Measurements from ENCODE around the gene ABR. TPM values are rescaled to one million over a fixed set of nuclear protein-coding genes. Genes with fewer than 3 reads are reported as not detected.
"Not testable (repeated sequence)": the region's sequence is repeated elsewhere in the genome, so short reads cannot be mapped to it uniquely, and the experiment has no call there.

The ABR gene
- total RNA-seq, 1 experiment from 2014 or later, result 35.4 TPM

- BruUV-seq (replicated peaks), result no TSS peak
- no peaks in the 10 kb centered on the region for H4K20me1 ChIP-seq (ENCODE audit: low read length)
- H3K27me3 ChIP-seq (ENCODE audit: low read length), result no peaks in the 10 kb centered on the region
- no peaks in the 10 kb centered on the region for H3K36me3 ChIP-seq (ENCODE audit: low read depth, low read length)
- H2AFZ ChIP-seq (ENCODE audit: low read length), result no peak overlapping the region
- H3K79me2 ChIP-seq (ENCODE audit: low read length), result no peaks in the 10 kb centered on the region
- no peak overlapping the region for H3K4me2 ChIP-seq (ENCODE audit: low read length)
- H3K9ac ChIP-seq (ENCODE audit: low read length), result no peak overlapping the region
- no peaks in the 10 kb centered on the region for H3K9me2 ChIP-seq (replicated peaks; ENCODE audit: low read length)
- no peaks in the 10 kb centered on the region for H3K9me3 ChIP-seq (ENCODE audit: low read length)
- H3K27ac ChIP-seq (ENCODE audit: low read length), result no peak overlapping the region
- DNase-seq (no peak), ATAC-seq (no peak)
- ChIA-PET CTCF (interaction anchor here (0.6 kb wide), 1 partner anchor 32 kb away, joined by 4 read pairs; no protein-coding TSS in a partner anchor), POLR2A (ENCODE audit: unreplicated experiment) (no interaction called here)
- no peak overlapping the region for H3K4me3 ChIP-seq (ENCODE audit: low read length)
- intact Hi-C loops (cut with micrococcal nuclease), result no loop called here
- TF ChIP-seq EZH2 (IDR thresholded peaks at IDR 0.05; ENCODE audit: low read length, unreplicated experiment) (no peak), CTCF (conservative IDR thresholded peaks at IDR 0.05; ENCODE audit: low read depth, low read length) (no peak), EZH2phosphoT487 (IDR thresholded peaks at IDR 0.05; ENCODE audit: borderline replicate concordance, low read length) (no peak)
- H3F3A ChIP-seq (ENCODE audit: low read length, unreplicated experiment), result no peaks in the 10 kb centered on the region
- H3K4me1 ChIP-seq (ENCODE audit: insufficient read depth, low read length), result peaks cover 2% of the 10 kb centered on the region
Observed at GRCh38 chr17:1074886-1075605, 104.7 kb downstream of the ABR start.

DNA sequence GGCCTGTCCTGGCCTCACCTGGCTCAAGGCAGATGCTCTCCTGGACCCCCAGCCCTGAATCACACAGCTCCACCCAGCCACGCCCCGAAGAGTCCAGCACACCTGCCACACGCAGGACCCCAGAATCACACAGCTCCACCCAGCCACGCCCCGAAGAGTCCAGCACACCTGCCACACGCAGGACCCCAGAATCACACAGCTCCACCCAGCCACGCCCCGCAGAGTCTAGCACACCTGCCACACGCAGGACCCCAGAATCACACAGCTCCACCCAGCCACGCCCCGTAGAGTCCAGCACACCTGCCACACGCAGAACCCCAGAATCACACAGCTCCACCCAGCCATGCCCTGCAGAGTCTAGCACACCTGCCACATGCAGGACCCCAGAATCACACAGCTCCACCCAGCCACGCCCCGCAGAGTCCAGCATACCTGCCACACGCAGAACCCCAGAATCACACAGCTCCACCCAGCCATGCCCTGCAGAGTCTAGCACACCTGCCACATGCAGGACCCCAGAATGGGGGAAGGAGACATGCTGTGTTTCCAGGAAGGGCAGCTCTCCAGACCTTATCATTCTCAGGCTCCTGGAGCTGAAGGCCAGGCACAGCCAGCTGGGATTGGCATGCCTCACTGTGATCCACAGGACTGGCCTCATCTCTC lies 105.7 kb downstream of the ABR start:
- DNase-seq; H3K9me2 ChIP-seq (replicated peaks; ENCODE audit: low read length); BruUV-seq (replicated peaks); H3K79me2 ChIP-seq (ENCODE audit: low read length); H3K27me3 ChIP-seq (ENCODE audit: low read length); intact Hi-C loops (cut with micrococcal nuclease); H3K4me3 ChIP-seq (ENCODE audit: low read length); H3K36me3 ChIP-seq (ENCODE audit: low read depth, low read length); H3F3A ChIP-seq (ENCODE audit: low read length, unreplicated experiment); ATAC-seq; H3K9me3 ChIP-seq (ENCODE audit: low read length); H2AFZ ChIP-seq (ENCODE audit: low read length); H3K4me1 ChIP-seq (ENCODE audit: insufficient read depth, low read length); H4K20me1 ChIP-seq (ENCODE audit: low read length); POLR2A ChIA-PET (ENCODE audit: unreplicated experiment); H3K9ac ChIP-seq (ENCODE audit: low read length); H3K27ac ChIP-seq (ENCODE audit: low read length); H3K4me2 ChIP-seq (ENCODE audit: low read length): not testable (repeated sequence)
- CTCF ChIA-PET, result interaction anchor here (0.6 kb wide), 1 partner anchor 33 kb away, joined by 4 read pairs; no protein-coding TSS in a partner anchor

- BruUV-seq (replicated peaks), result no TSS peak
Observed at GRCh38 chr17:1073241-1073962, 106.4 kb downstream of the ABR start.

More at GRCh38 chr17:1073241-1073962, 106.4 kb downstream of the ABR start:
- H3F3A ChIP-seq (ENCODE audit: low read length, unreplicated experiment), result no peaks in the 10 kb centered on the region
- H3K9me3 ChIP-seq (ENCODE audit: low read length), result no peaks in the 10 kb centered on the region
- peaks cover 4% of the 10 kb centered on the region; the same call in 1 of the 2 replicates for H3K36me3 ChIP-seq (ENCODE audit: low read depth, low read length)
- ChIA-PET POLR2A (ENCODE audit: unreplicated experiment) (no interaction called here), CTCF (no interaction called here)
- no peaks in the 10 kb centered on the region for H4K20me1 ChIP-seq (ENCODE audit: low read length)
- intact Hi-C loops (cut with micrococcal nuclease), result no loop called here
- H3K4me3 ChIP-seq (ENCODE audit: low read length), result no peak overlapping the region
- TF ChIP-seq CTCF (conservative IDR thresholded peaks at IDR 0.05; ENCODE audit: low read depth, low read length), result no peak
- TF ChIP-seq EZH2phosphoT487 (IDR thresholded peaks at IDR 0.05; ENCODE audit: borderline replicate concordance, low read length), result no peak
- TF ChIP-seq EZH2 (IDR thresholded peaks at IDR 0.05; ENCODE audit: low read length, unreplicated experiment), result no peak
- DNase-seq (no peak), ATAC-seq (no peak)
- no peaks in the 10 kb centered on the region for H3K79me2 ChIP-seq (ENCODE audit: low read length)
- no peaks in the 10 kb centered on the region for H3K4me1 ChIP-seq (ENCODE audit: insufficient read depth, low read length)
- no peak overlapping the region for H3K27ac ChIP-seq (ENCODE audit: low read length)
- H2AFZ ChIP-seq (ENCODE audit: low read length), result no peak overlapping the region
- H3K9ac ChIP-seq (ENCODE audit: low read length), result no peak overlapping the region
- H3K9me2 ChIP-seq (replicated peaks; ENCODE audit: low read length), result no peaks in the 10 kb centered on the region
- no peak overlapping the region for H3K4me2 ChIP-seq (ENCODE audit: low read length)
- no peaks in the 10 kb centered on the region for H3K27me3 ChIP-seq (ENCODE audit: low read length)
